Measurements from ENCODE around the gene FZR1. TPM values are rescaled to one million over a fixed set of nuclear protein-coding genes. Genes with fewer than 3 reads are reported as not detected.

FZR1 gene
- total RNA-seq, 1 experiment from 2014 or later = 59.1 TPM

DNA sequence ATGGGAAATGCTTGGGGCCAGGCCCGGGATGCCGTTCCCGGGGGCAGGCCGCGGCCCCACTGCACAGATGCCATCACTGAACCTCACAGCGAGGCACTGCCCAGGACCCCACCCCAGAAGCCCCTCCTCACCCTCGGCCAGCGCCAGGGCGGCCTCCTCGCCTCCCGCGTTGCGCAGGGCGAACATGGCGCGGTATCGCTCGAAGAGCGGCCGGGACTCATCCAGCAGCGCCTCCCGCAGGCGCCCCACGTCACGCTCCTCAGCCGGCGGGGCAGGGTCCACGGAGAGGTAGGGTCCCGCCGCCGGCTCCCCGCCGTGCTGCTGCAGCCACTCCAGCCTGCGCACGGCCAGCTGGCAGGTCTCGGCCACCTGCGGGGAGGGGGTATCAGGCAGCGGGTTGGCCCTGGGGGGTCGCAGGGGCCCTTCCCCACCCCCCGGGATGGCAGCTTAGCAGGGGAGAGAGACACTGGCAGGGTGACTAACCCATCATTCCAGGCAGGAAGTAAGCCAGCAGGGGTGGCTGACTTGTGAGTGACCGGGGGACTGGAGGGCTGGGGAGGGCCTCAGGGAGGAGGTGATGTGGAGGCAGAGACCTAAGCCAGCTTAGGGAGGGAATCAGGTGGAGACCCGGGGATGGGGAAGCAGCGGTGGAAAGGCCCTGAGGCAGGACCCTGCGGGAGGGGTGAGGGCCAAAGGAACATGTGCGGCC, 13.8 kb upstream of the FZR1 start:
- no peaks in the 10 kb centered on the region for H3K9me3 ChIP-seq
- H3K36me3 ChIP-seq (ENCODE audit: control insufficient read depth, insufficient read depth, low read length) = no peaks in the 10 kb centered on the region
- no peak overlapping the region for H3K4me3 Mint-ChIP-seq (ENCODE audit: unreplicated experiment)
- H3K36me3 Mint-ChIP-seq (ENCODE audit: insufficient read depth, unreplicated experiment) = peaks cover 25% of the 10 kb centered on the region
- peak overlapping the region; percentile 26 for H3K27ac Mint-ChIP-seq (ENCODE audit: unreplicated experiment)
- no TSS peak for BruUV-seq (replicated peaks)
- no peaks in the 10 kb centered on the region for H3K27me3 Mint-ChIP-seq (ENCODE audit: insufficient read depth, unreplicated experiment)
- H3K27me3 ChIP-seq (replicated peaks; ENCODE audit: control insufficient read depth, insufficient read depth, low read length) = no peaks in the 10 kb centered on the region
- POLR2A ChIA-PET = no interaction called here
- CTCF ChIA-PET = interaction anchor here (0.5 kb wide), 1 partner anchor 13 kb away, joined by 12 read pairs; no protein-coding TSS in a partner anchor
- no peaks in the 10 kb centered on the region for H3K4me1 ChIP-seq
- H3K4me3 ChIP-seq (ENCODE audit: low read depth, low read length) = no peak overlapping the region
- intact Hi-C loops (cut with micrococcal nuclease; ENCODE audit: unreplicated experiment) = no loop called here
- no peak for DNase-seq
- H3K4me1 Mint-ChIP-seq (ENCODE audit: low read depth, unreplicated experiment) = no peaks in the 10 kb centered on the region
- TF ChIP-seq CTCF (IDR thresholded peaks at IDR 0.05; ENCODE audit: insufficient read depth in 1 of 2, low read depth in 1 of 2, low read length in 1 of 2, severe bottlenecking in 1 of 2, unreplicated experiment in 1 of 2) = no peak
- H3K9me3 Mint-ChIP-seq (ENCODE audit: unreplicated experiment) = no peaks in the 10 kb centered on the region

DNA sequence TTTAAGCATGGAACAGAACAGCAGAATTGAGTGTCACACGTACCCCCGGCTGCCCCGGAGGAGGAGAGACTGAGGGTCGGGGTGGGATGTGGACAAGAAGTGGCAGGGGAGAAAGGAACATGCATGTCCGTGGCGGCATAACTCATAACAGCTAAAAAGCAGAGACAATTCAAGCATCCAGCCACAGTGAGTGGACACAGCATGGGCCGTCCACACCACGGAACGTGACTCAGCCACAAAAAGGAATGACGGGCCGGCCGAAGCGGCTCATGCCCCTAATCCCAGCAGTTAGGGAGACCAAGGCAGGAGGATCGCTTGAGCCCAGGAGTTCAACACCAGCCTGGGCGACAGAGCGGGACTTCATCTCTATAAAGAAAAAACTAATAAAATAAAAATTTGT, 13.2 kb upstream of the FZR1 start:
- Mint-ChIP-seq H3K27ac (ENCODE audit: unreplicated experiment) (peak overlapping the region; percentile 65), H3K4me3 (ENCODE audit: unreplicated experiment) (no peak overlapping the region), H3K27me3 (ENCODE audit: insufficient read depth, unreplicated experiment) (no peaks in the 10 kb centered on the region), H3K9me3 (ENCODE audit: unreplicated experiment) (no peaks in the 10 kb centered on the region), H3K36me3 (ENCODE audit: insufficient read depth, unreplicated experiment) (peaks cover 28% of the 10 kb centered on the region), H3K4me1 (ENCODE audit: low read depth, unreplicated experiment) (peaks cover 2% of the 10 kb centered on the region)
- intact Hi-C loops (cut with micrococcal nuclease; ENCODE audit: unreplicated experiment) = no loop called here
- POLR2A ChIA-PET = no interaction called here
- H3K27me3 ChIP-seq (replicated peaks; ENCODE audit: control insufficient read depth, insufficient read depth, low read length) = no peaks in the 10 kb centered on the region
- no peaks in the 10 kb centered on the region for H3K9me3 ChIP-seq
- H3K36me3 ChIP-seq (ENCODE audit: control insufficient read depth, insufficient read depth, low read length) = no peaks in the 10 kb centered on the region
- no peaks in the 10 kb centered on the region for H3K4me1 ChIP-seq
- no peak overlapping the region for H3K4me3 ChIP-seq (ENCODE audit: low read depth, low read length)
- CTCF ChIA-PET = no interaction called here
- DNase-seq = no peak
- BruUV-seq (replicated peaks) = no TSS peak
- no peak for TF ChIP-seq CTCF (IDR thresholded peaks at IDR 0.05; ENCODE audit: insufficient read depth in 1 of 2, low read depth in 1 of 2, low read length in 1 of 2, severe bottlenecking in 1 of 2, unreplicated experiment in 1 of 2)

DNA sequence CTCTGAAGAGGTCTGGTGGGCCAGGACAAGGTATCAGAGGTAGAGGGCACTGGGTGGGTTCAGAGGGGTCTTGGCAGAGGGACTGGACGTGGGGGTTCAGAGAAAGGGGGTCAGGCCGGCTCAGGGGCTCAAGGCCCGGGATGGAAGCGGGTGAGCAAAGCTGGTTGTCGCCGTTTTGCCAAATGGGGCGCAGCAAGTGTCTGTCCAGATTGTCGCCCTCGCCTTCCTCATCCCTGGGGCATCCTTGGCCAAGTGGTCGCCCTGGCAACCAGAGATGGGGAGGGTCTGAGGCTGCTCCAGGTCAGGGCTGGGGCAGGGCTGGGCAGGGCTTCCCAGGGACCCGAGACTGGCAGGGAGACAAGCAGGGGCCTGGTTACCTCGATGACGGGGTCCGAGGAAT, 12.5 kb upstream of the FZR1 start:
- no peaks in the 10 kb centered on the region for H3K36me3 ChIP-seq (ENCODE audit: control insufficient read depth, insufficient read depth, low read length)
- Mint-ChIP-seq H3K4me3 (ENCODE audit: unreplicated experiment) (no peak overlapping the region), H3K9me3 (ENCODE audit: unreplicated experiment) (no peaks in the 10 kb centered on the region), H3K27ac (ENCODE audit: unreplicated experiment) (peak overlapping the region; percentile 65), H3K36me3 (ENCODE audit: insufficient read depth, unreplicated experiment) (peaks cover 31% of the 10 kb centered on the region), H3K4me1 (ENCODE audit: low read depth, unreplicated experiment) (peaks cover 5% of the 10 kb centered on the region), H3K27me3 (ENCODE audit: insufficient read depth, unreplicated experiment) (no peaks in the 10 kb centered on the region)
- CTCF ChIA-PET = no interaction called here
- intact Hi-C loops (cut with micrococcal nuclease; ENCODE audit: unreplicated experiment) = no loop called here
- DNase-seq = no peak
- no peak overlapping the region for H3K4me3 ChIP-seq (ENCODE audit: low read depth, low read length)
- no peak for TF ChIP-seq CTCF (IDR thresholded peaks at IDR 0.05; ENCODE audit: insufficient read depth in 1 of 2, low read depth in 1 of 2, low read length in 1 of 2, severe bottlenecking in 1 of 2, unreplicated experiment in 1 of 2)
- peaks cover 3% of the 10 kb centered on the region; the same call in 1 of the 2 replicates for H3K4me1 ChIP-seq
- H3K27me3 ChIP-seq (replicated peaks; ENCODE audit: control insufficient read depth, insufficient read depth, low read length) = no peaks in the 10 kb centered on the region
- H3K9me3 ChIP-seq = no peaks in the 10 kb centered on the region
- POLR2A ChIA-PET = no interaction called here
- BruUV-seq (replicated peaks) = no TSS peak

Data from Caco-2 (cell line).